ENCODE measurements around the gene STARD7. TPM values are rescaled to one million over a fixed set of nuclear protein-coding genes. Genes with fewer than 3 reads are reported as not detected.
A peak's percentile ranks its signal among the peaks of the same experiment; 100 is the strongest.
"Not testable (repeated sequence)": the region's sequence is repeated elsewhere in the genome, so short reads cannot be mapped to it uniquely, and the experiment has no call there.

The STARD7 gene
- polyA plus RNA-seq, result 44.8 to 84.6 TPM (median 73.4 TPM) in 3 replicates
- 29.8 TPM for polyA plus RNA-seq (2011; ENCODE audit: low read depth)
- polyA plus RNA-seq (2011; cell fraction: cytosol; rRNA removed), result 55.3 and 75.9 TPM in 2 replicates
- 50.8 and 61.7 TPM in 2 replicates for polyA plus RNA-seq (2011; cell fraction: nucleus; rRNA removed)
- polyA plus RNA-seq (2012; ENCODE audit: low replicate concordance), result 36.6 and 67.5 TPM in 2 replicates
- 35.4 to 80.6 TPM (median 49.0 TPM) in 3 replicates for polyA minus RNA-seq
- polyA minus RNA-seq (2011; cell fraction: cytosol; rRNA and poly(A)+ RNA removed), result 69.3 TPM
- 38.5 and 64.8 TPM in 2 replicates for polyA minus RNA-seq (2011; cell fraction: nucleus; rRNA and poly(A)+ RNA removed)

GRCh38 chr2:96208143-96209010 is at the start of gene STARD7:
STARD7 (minus strand) TSS chr2:96208827; CDS start chr2:96208434, 393 bp downstream.
- no peaks in the 10 kb centered on the region for H3K9me3 ChIP-seq (ENCODE audit: control insufficient read depth, low read depth, low read length)
- peaks cover 2% of the 10 kb centered on the region for H3K9me1 ChIP-seq (ENCODE audit: control insufficient read depth, extremely low read depth, insufficient read depth, low read length)
- peak within 1 kb of the TSS; percentile 91 for H3K9ac ChIP-seq (ENCODE audit: control insufficient read depth, extremely low read depth, insufficient read depth, low read length)
- H3K4me1 ChIP-seq (ENCODE audit: control insufficient read depth, extremely low read depth, insufficient read depth, low read length), result peaks cover 44% of the 10 kb centered on the region
- peak within 1 kb of the TSS; percentile 95 for H3K4me2 ChIP-seq (ENCODE audit: control insufficient read depth, extremely low read depth, insufficient read depth, low read depth, low read length)
- H3K27me3 ChIP-seq (ENCODE audit: control insufficient read depth, extremely low read depth, insufficient read depth, low read length), result no peaks in the 10 kb centered on the region
- H2AFZ ChIP-seq (ENCODE audit: control insufficient read depth, low read length), result peak within 1 kb of the TSS; percentile 70
- peak within 1 kb of the TSS; percentile 78 for H3K27ac ChIP-seq (ENCODE audit: control insufficient read depth, insufficient read depth, low read length)
- peaks cover 2% of the 10 kb centered on the region for H4K20me1 ChIP-seq (ENCODE audit: control insufficient read depth, extremely low read depth, insufficient read depth, low read length)
- no peak for TF ChIP-seq EZH2 (IDR thresholded peaks at IDR 0.05; ENCODE audit: low read length)
- peak in 1 of 3 experiments; percentile 7 for TF ChIP-seq CTCF (optimal IDR thresholded peaks at IDR 0.05 in 1 of 3, IDR thresholded peaks at IDR 0.05 in 1 of 3, conservative IDR thresholded peaks at IDR 0.05 in 1 of 3; ENCODE audit: extremely low read depth in 1 of 3, insufficient read depth in 2 of 3, low read length in 3 of 3)
- no peaks in the 10 kb centered on the region for H3K36me3 ChIP-seq (ENCODE audit: control insufficient read depth in 2 of 2, extremely low read depth in 1 of 2, insufficient read depth in 2 of 2, low read length in 2 of 2)
- DNase-seq (ENCODE audit: low read depth, low spot score) (peak; percentile 84), FAIRE-seq (no peak)
- peaks cover 57% of the 10 kb centered on the region for H3K79me2 ChIP-seq (ENCODE audit: control insufficient read depth, insufficient read depth, low read length)
- H3K4me3 ChIP-seq (ENCODE audit: control insufficient read depth in 2 of 3, extremely low read depth in 1 of 3, insufficient read depth in 2 of 3, low read depth in 1 of 3, low read length in 3 of 3), result peak within 1 kb of the TSS; percentile 93 to 96 (median 94)
- dilution Hi-C loops (cut with MboI; ENCODE audit: extremely low pct_ligation_motif_present, low sequenced_read_pairs), result no loop called here

- H3K9ac ChIP-seq (ENCODE audit: control insufficient read depth, extremely low read depth, insufficient read depth, low read length); H3K9me1 ChIP-seq (ENCODE audit: control insufficient read depth, extremely low read depth, insufficient read depth, low read length); H3K27ac ChIP-seq (ENCODE audit: control insufficient read depth, insufficient read depth, low read length); FAIRE-seq; H3K4me3 ChIP-seq (ENCODE audit: control insufficient read depth in 2 of 3, extremely low read depth in 1 of 3, insufficient read depth in 2 of 3, low read depth in 1 of 3, low read length in 3 of 3); H3K4me2 ChIP-seq (ENCODE audit: control insufficient read depth, extremely low read depth, insufficient read depth, low read depth, low read length); H3K27me3 ChIP-seq (ENCODE audit: control insufficient read depth, extremely low read depth, insufficient read depth, low read length); H4K20me1 ChIP-seq (ENCODE audit: control insufficient read depth, extremely low read depth, insufficient read depth, low read length); H2AFZ ChIP-seq (ENCODE audit: control insufficient read depth, low read length); H3K9me3 ChIP-seq (ENCODE audit: control insufficient read depth, low read depth, low read length); DNase-seq (ENCODE audit: low read depth, low spot score); dilution Hi-C loops (cut with MboI; ENCODE audit: extremely low pct_ligation_motif_present, low sequenced_read_pairs): not testable (repeated sequence)
- peaks cover 33 to 35% of the 10 kb centered on the region in 2 experiments for H3K36me3 ChIP-seq (ENCODE audit: control insufficient read depth in 2 of 2, extremely low read depth in 1 of 2, insufficient read depth in 2 of 2, low read length in 2 of 2)
- peaks cover 42% of the 10 kb centered on the region for H3K79me2 ChIP-seq (ENCODE audit: control insufficient read depth, insufficient read depth, low read length)
- H3K4me1 ChIP-seq (ENCODE audit: control insufficient read depth, extremely low read depth, insufficient read depth, low read length), result peaks cover 22% of the 10 kb centered on the region
Measured at GRCh38 chr2:96257744-96258143, 49.1 kb upstream of the STARD7 start.
